NOMO-1 (cell line): ENCODE data around the gene FAIM2.
"Not testable (repeated sequence)": the region's sequence is repeated elsewhere in the genome, so short reads cannot be mapped to it uniquely, and the experiment has no call there.

Experiments used
- DNase-seq, 2 experiments: peaks; one replicate each; lab custom pipeline; 2025; ENCODE audit not compliant: unreplicated experiment in 2 of 2; lab: John Stamatoyannopoulos, UW

The FAIM2 gene

DNA sequence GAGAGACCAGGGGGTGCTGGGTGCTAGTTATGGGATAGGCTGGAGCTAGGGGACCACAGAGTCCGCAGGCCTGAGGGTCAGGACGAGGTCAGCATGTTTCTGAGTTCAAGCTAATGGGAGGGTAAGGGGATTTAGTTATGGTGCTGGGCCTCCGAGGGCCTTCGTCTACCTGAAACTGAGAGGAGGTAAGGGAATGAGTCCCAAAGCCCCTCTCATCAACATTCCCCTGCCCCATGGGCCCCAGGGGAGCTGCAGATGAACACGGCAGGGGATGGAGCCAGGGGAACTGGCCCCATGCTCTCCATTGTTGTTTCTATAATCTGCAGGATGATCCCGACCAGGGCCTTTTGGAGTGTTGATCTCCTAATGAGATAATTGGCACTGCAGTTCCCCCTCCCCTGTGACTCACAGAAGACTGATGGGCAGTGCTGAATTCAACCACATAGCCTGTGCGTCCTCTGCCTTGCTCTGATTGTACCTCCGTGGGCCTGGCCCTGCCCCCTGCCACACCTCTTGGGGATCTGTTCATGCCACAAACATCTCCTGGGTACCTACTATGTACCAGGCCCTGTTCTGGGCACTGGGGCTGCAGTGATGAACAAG, 21.4 kb downstream of the FAIM2 start:
- DNase-seq, result no peak

- no peak for DNase-seq
Observed at GRCh38 chr12:49881415-49882247, 22.1 kb downstream of the FAIM2 start.

DNA sequence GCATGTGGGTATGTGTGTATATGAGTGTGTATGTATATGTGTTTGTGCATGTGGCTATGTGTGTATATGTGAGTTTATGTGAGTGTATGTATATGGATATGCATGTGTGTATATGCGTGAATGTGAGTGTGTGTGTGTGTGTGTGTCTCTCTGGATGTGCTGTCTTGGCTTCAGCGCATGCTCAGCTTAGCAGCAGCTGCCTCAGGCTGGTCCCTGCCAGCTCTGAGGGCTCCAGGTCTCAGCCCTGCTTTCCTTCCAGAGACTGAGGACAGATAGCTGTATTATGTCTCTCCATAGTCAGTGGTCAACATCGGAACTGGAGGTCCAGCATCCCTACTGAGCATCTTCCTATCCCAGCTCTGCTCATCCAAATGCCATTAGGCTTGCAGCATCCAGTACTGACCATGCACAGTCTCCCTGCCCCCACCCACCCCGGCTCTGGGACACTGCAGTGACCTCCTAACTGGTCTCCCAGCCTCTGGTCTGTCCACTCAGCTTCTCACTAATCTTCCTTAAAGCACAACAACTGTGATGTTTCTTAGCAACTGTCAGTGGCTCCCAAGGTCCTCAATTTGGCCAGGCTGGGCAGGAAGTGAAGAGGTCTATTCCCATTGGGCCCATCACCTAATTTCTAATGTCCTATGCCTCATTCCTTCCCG, 22.8 kb downstream of the FAIM2 start:
- no peak for DNase-seq

GRCh38 chr12:49879065-49879464, 24.6 kb downstream of the FAIM2 start:
- DNase-seq, result not testable (repeated sequence)

DNA sequence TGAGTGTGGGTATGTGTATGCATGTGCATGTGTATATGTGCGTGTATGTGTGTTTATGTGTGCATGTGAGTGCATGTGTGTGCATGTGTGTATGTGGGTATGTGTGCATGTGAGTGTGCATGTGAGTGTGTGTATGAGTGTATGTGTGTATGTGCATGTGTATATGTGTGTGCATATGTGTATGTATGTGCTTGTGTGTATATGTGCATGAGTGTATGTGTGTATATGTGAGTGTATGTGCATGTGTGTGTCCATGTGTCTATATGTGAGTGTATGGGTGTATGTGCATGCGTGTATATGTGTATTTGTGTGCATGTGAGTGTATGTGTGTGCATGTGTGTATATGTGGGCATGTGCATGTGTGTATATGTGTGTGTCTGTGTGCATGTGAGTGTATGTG, 25.7 kb downstream of the FAIM2 start:
- DNase-seq, result no peak

GRCh38 chr12:49877066-49877465, 26.6 kb downstream of the FAIM2 start:
- DNase-seq, result no peak

DNA sequence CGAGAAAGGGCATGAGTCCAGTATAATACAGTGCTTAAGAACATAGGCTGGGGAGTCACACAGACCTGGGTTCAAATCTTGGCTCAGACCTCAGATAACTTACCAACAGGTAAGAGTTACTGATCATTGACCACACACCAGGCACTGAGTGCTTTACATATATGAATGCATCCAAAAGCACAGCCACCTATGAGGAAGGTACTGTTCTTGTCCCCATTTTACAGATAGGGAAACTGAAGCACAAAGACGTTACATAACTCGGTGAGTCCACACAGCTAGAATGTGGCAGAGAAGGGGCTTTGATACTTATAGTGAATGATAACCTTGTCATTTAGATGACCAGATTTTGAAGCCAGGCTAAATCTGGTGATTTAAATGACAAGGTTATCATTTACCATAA, 27.6 kb downstream of the FAIM2 start:
- no peak for DNase-seq

GRCh38 chr12:49875115-49875720, 28.5 kb downstream of the FAIM2 start:
- no peak for DNase-seq

DNA sequence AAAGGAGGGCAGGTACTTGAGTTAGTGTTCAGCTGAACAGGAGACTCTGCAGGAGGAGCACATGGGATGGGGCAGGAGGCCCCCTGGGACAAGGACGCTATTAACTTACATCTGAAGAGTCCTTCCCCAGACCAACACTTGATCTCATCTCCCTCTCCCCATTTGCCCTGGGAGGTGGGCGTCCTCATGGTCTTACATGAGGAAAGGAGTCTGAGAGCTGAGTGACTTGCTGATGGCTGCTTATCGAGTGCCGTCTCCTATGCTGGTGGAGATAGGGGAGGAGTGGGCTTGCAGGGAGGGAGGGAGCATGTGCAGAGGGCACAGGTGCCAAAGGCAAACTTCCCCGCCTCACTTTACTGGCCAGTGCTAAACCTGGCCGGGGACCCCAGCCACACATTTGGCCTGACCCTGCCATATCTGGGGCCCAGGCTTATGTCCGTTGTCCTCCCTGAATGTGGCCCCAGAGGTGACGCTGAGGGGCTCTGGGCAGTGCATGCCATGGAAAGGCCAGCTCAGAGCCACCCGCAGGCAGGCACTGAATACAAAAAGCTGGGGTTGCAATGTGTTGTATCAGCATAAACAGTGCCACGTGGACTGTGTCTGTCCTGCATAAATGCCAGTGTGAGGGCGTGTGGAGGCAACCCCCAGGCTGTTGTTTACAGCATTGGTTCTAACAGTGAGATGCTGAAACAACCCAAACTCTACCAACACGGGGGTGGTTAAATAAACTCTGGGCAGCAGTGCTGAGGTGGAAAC, 29.4 kb downstream of the FAIM2 start:
- DNase-seq, result no peak

DNA sequence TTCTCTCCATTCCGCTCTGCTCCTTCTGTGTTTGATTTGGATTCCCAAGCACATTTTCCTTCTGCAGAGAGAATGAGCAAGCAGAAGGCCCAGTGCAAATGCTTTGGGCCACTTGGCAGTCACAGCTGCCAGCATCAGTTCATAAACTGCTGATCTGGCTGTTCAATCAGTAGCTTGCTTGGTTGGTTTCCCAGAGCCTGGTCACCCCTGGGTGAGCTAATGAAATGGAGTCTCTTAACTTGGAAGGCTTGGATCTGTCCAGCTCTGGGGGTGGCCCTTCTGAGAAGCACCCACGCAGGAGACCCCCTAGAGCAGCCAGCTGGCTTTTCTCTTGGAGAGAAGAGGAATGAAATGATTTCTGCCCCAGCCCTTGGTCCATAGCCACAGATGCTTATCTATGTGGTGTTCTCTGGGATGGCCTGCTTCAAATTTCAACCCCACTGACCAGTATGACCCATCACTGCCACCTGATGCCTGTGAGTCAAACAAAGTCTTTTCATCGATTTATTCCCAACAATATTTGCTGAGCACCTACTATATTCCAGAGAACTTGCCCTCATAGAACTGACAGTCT, 30.3 kb downstream of the FAIM2 start:
- DNase-seq, result no peak

DNA sequence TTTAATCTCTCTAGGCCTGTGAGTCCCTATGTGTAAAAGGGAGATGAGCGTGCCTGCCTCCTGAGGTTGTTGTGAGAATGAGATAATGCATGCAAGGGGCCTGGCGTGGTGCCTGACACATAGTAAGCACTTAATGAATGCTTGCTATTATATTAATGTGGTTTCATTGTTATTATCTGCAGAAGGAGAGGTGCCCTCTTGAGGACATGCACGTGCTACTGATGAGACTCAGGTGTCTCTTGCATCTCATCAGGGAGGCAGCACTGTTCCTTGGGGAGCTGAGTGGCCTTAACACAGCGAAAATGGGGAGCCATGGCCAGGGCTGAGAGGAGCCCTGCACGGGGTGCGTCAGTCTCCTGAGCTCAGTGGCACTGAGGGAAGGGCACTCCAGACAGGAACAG, 30.9 kb downstream of the FAIM2 start:
- no peak for DNase-seq

GRCh38 chr12:49872381-49872780, 31.3 kb downstream of the FAIM2 start:
- no peak for DNase-seq

- DNase-seq, result not testable (repeated sequence)
Observed at GRCh38 chr12:49871811-49872251, 31.9 kb downstream of the FAIM2 start.

DNA sequence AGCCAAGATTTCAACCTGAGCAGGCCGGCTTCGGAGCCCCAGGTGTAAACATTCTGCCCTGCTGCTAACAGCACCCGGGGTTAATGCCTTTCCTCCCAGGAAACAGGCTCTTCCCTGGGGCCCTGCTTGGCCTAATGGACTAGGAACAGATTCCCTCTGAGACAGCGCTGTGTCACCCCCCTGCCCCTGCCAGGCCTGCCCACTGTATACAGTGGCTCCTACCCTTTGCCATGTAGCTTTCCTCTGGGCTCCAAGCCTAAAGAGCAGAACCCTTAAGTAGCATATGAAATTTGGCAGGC, 32.5 kb downstream of the FAIM2 start:
- no peak for DNase-seq

- DNase-seq, result no peak
Observed at GRCh38 chr12:49870501-49871262, 33.0 kb downstream of the FAIM2 start.

DNA sequence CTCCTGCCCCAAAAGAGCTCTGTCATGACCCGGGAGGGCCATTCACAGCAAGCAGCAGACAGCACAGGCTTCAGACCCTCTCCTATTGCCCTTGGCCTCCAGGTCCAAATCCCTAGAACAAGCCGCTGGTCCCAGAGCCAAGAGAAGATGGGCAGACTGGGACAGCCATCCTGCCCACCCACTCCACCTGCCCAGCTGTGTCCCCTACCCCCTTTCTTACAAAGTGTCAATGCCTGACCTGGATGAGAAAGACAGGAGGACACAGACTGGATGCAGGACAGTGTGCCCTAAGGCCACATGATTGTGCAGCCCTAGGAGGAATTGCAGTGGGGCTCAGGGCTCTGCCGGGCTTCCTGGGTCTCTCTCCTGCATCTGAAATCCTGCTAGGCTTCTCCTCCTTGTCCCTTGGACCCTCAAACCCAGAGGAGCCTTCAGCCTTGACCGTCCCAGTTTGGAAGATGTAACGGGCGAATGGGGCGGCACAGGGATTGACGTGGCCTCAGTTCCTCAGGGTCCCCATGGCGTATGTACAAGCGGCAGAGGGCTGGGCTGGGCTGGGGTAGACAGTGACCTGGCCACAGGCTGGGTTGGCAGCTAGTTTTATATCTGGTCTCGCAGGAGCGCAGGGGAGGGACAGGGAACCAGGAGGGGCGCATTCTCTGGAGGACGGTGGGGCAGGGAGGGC, 33.7 kb downstream of the FAIM2 start:
- DNase-seq, result no peak

- DNase-seq, result no peak
Observed at GRCh38 chr12:49868952-49869815, 34.5 kb downstream of the FAIM2 start.

DNA sequence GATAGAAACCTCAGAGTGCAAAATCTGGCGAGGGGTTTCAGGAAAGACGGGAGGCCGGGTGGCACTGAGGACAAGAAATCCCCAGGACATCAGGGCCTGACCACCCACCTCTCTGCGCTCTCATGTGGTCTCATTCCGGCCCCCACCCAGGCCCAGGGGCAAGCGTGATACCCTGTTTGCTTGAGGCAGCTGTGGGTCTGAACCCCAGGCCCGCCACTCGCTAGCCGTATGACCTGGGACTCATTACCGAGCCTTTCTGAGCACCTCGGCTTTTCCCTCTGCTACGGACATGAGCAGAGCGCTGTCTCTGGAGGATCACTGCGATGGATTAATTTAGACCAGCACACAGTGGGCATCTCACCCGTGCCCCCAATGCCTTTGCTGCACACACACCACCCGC, 35.3 kb downstream of the FAIM2 start:
- no peak for DNase-seq
